Neural progenitor cell (in vitro differentiated cells): ENCODE results near the gene KLHL29.

Experiments used
- CTCF ChIP-seq: fragments of 200-600 bp; sonication (generic); IDR thresholded peaks from 2 replicates; pipeline ENCODE4 v1.5.1; 2017; ENCODE audit warnings: antibody characterized with exemption, mild to moderate bottlenecking
- EZH2 ChIP-seq: fragments of 200-600 bp; sonication (generic); IDR thresholded peaks from 2 replicates; pipeline ENCODE4 v1.6.1; 2017; ENCODE audit warnings: antibody characterized with exemption, mild to moderate bottlenecking, moderate library complexity

GRCh38 chr2:23595021-23595420 is 210.0 kb downstream of the KLHL29 start:
- TF ChIP-seq EZH2 (no peak), CTCF (no peak)
